HEK293 (cell line): ENCODE measurements around the gene LAMB4.

ENCODE experiments used
- CTCF ChIA-PET: fragments of 350-600 bp; formaldehyde crosslinking; extraction: SDS; loops from one replicate; lab custom pipeline; 2021; ENCODE audit warnings: antibody characterized with exemption; lab: Yijun Ruan, JAX
- POLR2A ChIA-PET: fragments of 300-600 bp; formaldehyde crosslinking; extraction: SDS; loops from one replicate; lab custom pipeline; 2020; ENCODE audit warnings: antibody characterized with exemption, inconsistent platforms; lab: Yijun Ruan, JAX
- H3K27ac ChIP-seq: fragments of 200-500 bp; sonication (Bioruptor generic); 2 replicates; pipeline ENCODE4 v1.5.1; 2014; ENCODE audit warnings: low read depth, low read length, control low read depth, inconsistent platforms; ENCODE audit errors: extremely low read depth
- H3K36me3 ChIP-seq, 2 experiments: fragments of 200-500 bp in 1 of 2; sonication (Bioruptor generic) in 1 of 2; 1 replicate in 1 of 2; 2 replicates in 1 of 2; pipeline ENCODE4 v1.5.1; 2014 to 2017; ENCODE audit warnings: inconsistent platforms in 2 of 2, low read length in 2 of 2; ENCODE audit not compliant: control insufficient read depth in 2 of 2, insufficient read depth in 1 of 2
- H3K4me1 ChIP-seq: fragments of 200-500 bp; sonication (Bioruptor generic); 2 replicates; pipeline ENCODE4 v1.5.1; 2014; ENCODE audit warnings: mild to moderate bottlenecking, low read length, inconsistent platforms; ENCODE audit not compliant: control insufficient read depth, insufficient read depth
- H3K4me3 ChIP-seq: 2 replicates; pipeline ENCODE4 v1.5.1; 2011; ENCODE audit warnings: low read depth, mild to moderate bottlenecking, control low read depth, low read length, moderate library complexity
- H3K9me3 ChIP-seq: fragments of 200-500 bp; sonication (Bioruptor generic); 2 replicates; pipeline ENCODE4 v1.5.1; 2014; ENCODE audit warnings: low read depth, low read length, inconsistent platforms; ENCODE audit not compliant: control insufficient read depth, insufficient read depth
- BCL11B ChIP-seq: fragments of 450-650 bp; formaldehyde crosslinking; IDR thresholded peaks from 2 replicates; pipeline ENCODE4 v1.5.1; 2016; ENCODE audit warnings: low read depth, missing biosample characterization, missing genetic modification characterization
- PBX3 ChIP-seq: sonication (generic); formaldehyde crosslinking; IDR thresholded peaks from 2 replicates; pipeline ENCODE4 v1.8.1; 2022; ENCODE audit warnings: mild to moderate bottlenecking, moderate library complexity, missing genetic modification reagents
- RBAK ChIP-seq: fragments of 450-650 bp; formaldehyde crosslinking; IDR thresholded peaks from 2 replicates; pipeline ENCODE4 v1.5.1; 2016; ENCODE audit warnings: missing biosample characterization, missing genetic modification characterization
- SP2 ChIP-seq: fragments of 450-650 bp; formaldehyde crosslinking; IDR thresholded peaks from 2 replicates; pipeline ENCODE4 v1.5.1; 2016; ENCODE audit warnings: missing biosample characterization, missing genetic modification characterization
- ZBTB10 ChIP-seq: fragments of 450-650 bp; formaldehyde crosslinking; IDR thresholded peaks from 2 replicates; pipeline ENCODE4 v1.5.1; 2016; ENCODE audit warnings: missing biosample characterization, missing genetic modification characterization
- ZNF18 ChIP-seq: fragments of 450-650 bp; formaldehyde crosslinking; IDR thresholded peaks from 2 replicates; pipeline ENCODE4 v1.5.1; 2016; ENCODE audit warnings: missing biosample characterization, missing genetic modification characterization
- ZNF488 ChIP-seq: fragments of 450-650 bp; formaldehyde crosslinking; IDR thresholded peaks from 2 replicates; pipeline ENCODE4 v1.5.1; 2016; ENCODE audit warnings: missing biosample characterization, missing genetic modification characterization
- ZNF518A ChIP-seq: fragments of 450-650 bp; formaldehyde crosslinking; conservative IDR thresholded peaks from 2 replicates; pipeline ENCODE4 v1.5.1; 2016; ENCODE audit warnings: low read depth, missing biosample characterization, missing genetic modification characterization
- ZNF549 ChIP-seq: fragments of 450-650 bp; IDR thresholded peaks from 2 replicates; pipeline ENCODE4 v1.5.1; 2018; ENCODE audit warnings: missing biosample characterization, missing genetic modification characterization, mild to moderate bottlenecking, inconsistent platforms, moderate library complexity
- ZNF785 ChIP-seq: fragments of 450-650 bp; formaldehyde crosslinking; IDR thresholded peaks from 2 replicates; pipeline ENCODE4 v1.5.1; 2016; ENCODE audit warnings: missing biosample characterization, missing genetic modification characterization
- TF ChIP-seq, protein P1 (sequence below): fragments of 450-650 bp; formaldehyde crosslinking; IDR thresholded peaks from 2 replicates; pipeline ENCODE4 v1.5.1; 2016; ENCODE audit warnings: missing biosample characterization, missing genetic modification characterization
- TF ChIP-seq, protein P2 (sequence below): fragments of 450-650 bp; formaldehyde crosslinking; IDR thresholded peaks from 2 replicates; pipeline ENCODE4 v1.5.1; 2016; ENCODE audit warnings: missing biosample characterization, missing genetic modification characterization, low read depth

Gene LAMB4

GRCh38 chr7:108069646-108070045, 60.5 kb downstream of the LAMB4 start:
- Histone ChIP-seq H3K27ac (no peak overlapping the region), H3K36me3 (no peaks in the 10 kb centered on the region), H3K4me1 (no peaks in the 10 kb centered on the region)
- TF ChIP-seq RBAK (no peak), ZNF549 (tag by site-specific recombination) (no peak), ZNF785 (tag by site-specific recombination) (no peak), ZNF518A (tag by site-specific recombination) (no peak), ZNF18 (tag by site-specific recombination) (no peak), ZNF488 (no peak), BCL11B (tag by site-specific recombination) (no peak), SP2 (tag by site-specific recombination) (no peak), PBX3 (CRISPR knock-in tag) (no peak), ZBTB10 (no peak)
- TF ChIP-seq, protein P1, sequence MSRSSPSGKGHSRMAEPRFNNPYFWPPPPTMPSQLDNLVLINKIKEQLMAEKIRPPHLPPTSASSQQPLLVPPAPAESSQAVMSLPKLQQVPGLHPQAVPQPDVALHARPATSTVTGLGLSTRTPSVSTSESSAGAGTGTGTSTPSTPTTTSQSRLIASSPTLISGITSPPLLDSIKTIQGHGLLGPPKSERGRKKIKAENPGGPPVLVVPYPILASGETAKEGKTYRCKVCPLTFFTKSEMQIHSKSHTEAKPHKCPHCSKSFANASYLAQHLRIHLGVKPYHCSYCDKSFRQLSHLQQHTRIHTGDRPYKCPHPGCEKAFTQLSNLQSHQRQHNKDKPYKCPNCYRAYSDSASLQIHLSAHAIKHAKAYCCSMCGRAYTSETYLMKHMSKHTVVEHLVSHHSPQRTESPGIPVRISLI (tag by site-specific recombination), result no peak
- TF ChIP-seq, protein P2, sequence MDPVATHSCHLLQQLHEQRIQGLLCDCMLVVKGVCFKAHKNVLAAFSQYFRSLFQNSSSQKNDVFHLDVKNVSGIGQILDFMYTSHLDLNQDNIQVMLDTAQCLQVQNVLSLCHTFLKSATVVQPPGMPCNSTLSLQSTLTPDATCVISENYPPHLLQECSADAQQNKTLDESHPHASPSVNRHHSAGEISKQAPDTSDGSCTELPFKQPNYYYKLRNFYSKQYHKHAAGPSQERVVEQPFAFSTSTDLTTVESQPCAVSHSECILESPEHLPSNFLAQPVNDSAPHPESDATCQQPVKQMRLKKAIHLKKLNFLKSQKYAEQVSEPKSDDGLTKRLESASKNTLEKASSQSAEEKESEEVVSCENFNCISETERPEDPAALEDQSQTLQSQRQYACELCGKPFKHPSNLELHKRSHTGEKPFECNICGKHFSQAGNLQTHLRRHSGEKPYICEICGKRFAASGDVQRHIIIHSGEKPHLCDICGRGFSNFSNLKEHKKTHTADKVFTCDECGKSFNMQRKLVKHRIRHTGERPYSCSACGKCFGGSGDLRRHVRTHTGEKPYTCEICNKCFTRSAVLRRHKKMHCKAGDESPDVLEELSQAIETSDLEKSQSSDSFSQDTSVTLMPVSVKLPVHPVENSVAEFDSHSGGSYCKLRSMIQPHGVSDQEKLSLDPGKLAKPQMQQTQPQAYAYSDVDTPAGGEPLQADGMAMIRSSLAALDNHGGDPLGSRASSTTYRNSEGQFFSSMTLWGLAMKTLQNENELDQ (tag by site-specific recombination), result no peak
- TF ChIP-seq, all 188 proteins: peak for 0
- Histone ChIP-seq H3K4me3 (no peak overlapping the region), H3K9me3 (no peaks in the 10 kb centered on the region)
- ChIA-PET POLR2A (no interaction called here), CTCF (interaction anchor here (0.8 kb wide), 2 partner anchors 16 to 76 kb away, joined by 3 read pairs; no protein-coding TSS in a partner anchor)
